Gastroesophageal sphincter (tissue), 4 donors: ENCODE results near the gene CLEC4M. TPM values are rescaled to one million over a fixed set of nuclear protein-coding genes. Genes with fewer than 3 reads are reported as not detected.
"Not testable (repeated sequence)": the region's sequence is repeated elsewhere in the genome, so short reads cannot be mapped to it uniquely, and the experiment has no call there.

Experiments
- ATAC-seq: fragments of 150-250 bp; one replicate; pipeline ENCODE4 v1.9.1; 2016; ENCODE audit warnings: mild to moderate bottlenecking, moderate library complexity
- H3K27ac ChIP-seq, 4 donors: fragments of 200-600 bp; sonication (generic) in 3 of 4; 1 replicate in 3 of 4; 2 replicates in 1 of 4; pipeline ENCODE4 v1.5.1; 2016 to 2019
- H3K27me3 ChIP-seq: fragments of 200-600 bp; sonication (generic); one replicate; pipeline ENCODE4 v1.5.1; 2019
- H3K36me3 ChIP-seq, 2 donors: fragments of 200-600 bp; sonication (generic); one replicate each; pipeline ENCODE4 v1.5.1; 2019; ENCODE audit warnings: control low read depth in 1 of 2
- H3K4me1 ChIP-seq, 3 donors: fragments of 200-600 bp; sonication (generic); 1 replicate in 2 of 3; 2 replicates in 1 of 3; pipeline ENCODE4 v1.5.1; 2016 to 2019; ENCODE audit warnings: control low read depth in 2 of 3
- H3K4me3 ChIP-seq, 2 donors: fragments of 200-600 bp; sonication (generic); one replicate each; pipeline ENCODE4 v1.5.1; 2019; ENCODE audit warnings: mild to moderate bottlenecking in 1 of 2, moderate library complexity in 1 of 2
- H3K9me3 ChIP-seq, 3 donors: fragments of 200-600 bp; sonication (generic); one replicate each; pipeline ENCODE4 v1.5.1; 2017 to 2019; ENCODE audit warnings: control low read depth in 2 of 3
- EP300 ChIP-seq: sonication (generic); formaldehyde crosslinking; IDR thresholded peaks from one replicate; pipeline ENCODE4 v1.6.1; 2017; ENCODE audit warnings: antibody characterized with exemption, mild to moderate bottlenecking
- POLR2A ChIP-seq, 2 donors: fragments of 450-650 bp; IDR thresholded peaks; one replicate each; pipeline ENCODE4 v1.6.1; 2017; ENCODE audit warnings: antibody characterized with exemption in 2 of 2, mild to moderate bottlenecking in 2 of 2, moderate library complexity in 1 of 2
- POLR2AphosphoS5 ChIP-seq: sonication (generic); formaldehyde crosslinking; IDR thresholded peaks from one replicate; pipeline ENCODE4 v1.6.1; 2017; ENCODE audit warnings: antibody characterized with exemption
- WGBS, 2 donors: methylation state at CpG; one replicate each; pipeline ENCODE4 v1.1.5; 2018; ENCODE audit warnings: low coverage in 1 of 2; 5-methylcytosine and 5-hydroxymethylcytosine counted together
- total RNA-seq, 4 donors: library from RNA; depleted of rRNA; stranded (reverse); fragments of >200 nt; gene quantifications; one replicate each; pipeline ENCODE4 v1.1.0, GENCODE V29; 2016
- TF ChIP-seq, protein P1 (sequence below), 4 experiments: fragments of 200-600 bp in 2 of 4; fragments of 450-650 bp in 2 of 4; sonication (generic) in 1 of 4; IDR thresholded peaks; one replicate each; pipeline ENCODE4 v1.5.1; 2017 to 2019; ENCODE audit warnings: antibody characterized with exemption in 4 of 4, mild to moderate bottlenecking in 2 of 4, moderate library complexity in 2 of 4

The CLEC4M gene
- total RNA-seq, 4 donors from 2014 or later: not detected

DNA sequence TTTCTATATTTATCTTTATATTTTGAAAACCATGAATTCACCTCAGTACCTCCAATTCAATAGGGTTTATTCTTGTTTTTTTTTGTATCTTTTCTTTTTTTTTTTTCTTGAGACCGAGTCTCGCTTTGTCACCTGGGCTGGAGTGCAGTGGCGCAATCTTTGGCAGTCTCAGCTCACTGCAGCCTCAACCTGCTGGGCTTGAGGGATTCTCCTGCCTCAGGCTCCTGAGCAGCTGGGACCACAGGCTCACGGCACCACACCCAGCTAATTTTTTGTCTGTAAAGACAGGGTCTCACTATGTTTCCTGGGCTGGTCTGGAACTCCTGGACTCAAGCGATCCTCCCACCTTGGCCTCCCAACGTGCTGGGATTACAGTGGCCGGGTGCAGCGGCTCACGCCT, 43.8 kb downstream of the CLEC4M start:
- TF ChIP-seq EP300 (no peak), POLR2AphosphoS5 (no peak), POLR2A (IDR thresholded peaks at IDR 0.05) (no peak)
- TF ChIP-seq, protein P1, sequence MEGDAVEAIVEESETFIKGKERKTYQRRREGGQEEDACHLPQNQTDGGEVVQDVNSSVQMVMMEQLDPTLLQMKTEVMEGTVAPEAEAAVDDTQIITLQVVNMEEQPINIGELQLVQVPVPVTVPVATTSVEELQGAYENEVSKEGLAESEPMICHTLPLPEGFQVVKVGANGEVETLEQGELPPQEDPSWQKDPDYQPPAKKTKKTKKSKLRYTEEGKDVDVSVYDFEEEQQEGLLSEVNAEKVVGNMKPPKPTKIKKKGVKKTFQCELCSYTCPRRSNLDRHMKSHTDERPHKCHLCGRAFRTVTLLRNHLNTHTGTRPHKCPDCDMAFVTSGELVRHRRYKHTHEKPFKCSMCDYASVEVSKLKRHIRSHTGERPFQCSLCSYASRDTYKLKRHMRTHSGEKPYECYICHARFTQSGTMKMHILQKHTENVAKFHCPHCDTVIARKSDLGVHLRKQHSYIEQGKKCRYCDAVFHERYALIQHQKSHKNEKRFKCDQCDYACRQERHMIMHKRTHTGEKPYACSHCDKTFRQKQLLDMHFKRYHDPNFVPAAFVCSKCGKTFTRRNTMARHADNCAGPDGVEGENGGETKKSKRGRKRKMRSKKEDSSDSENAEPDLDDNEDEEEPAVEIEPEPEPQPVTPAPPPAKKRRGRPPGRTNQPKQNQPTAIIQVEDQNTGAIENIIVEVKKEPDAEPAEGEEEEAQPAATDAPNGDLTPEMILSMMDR (IDR thresholded peaks at IDR 0.05): no peak
- 75 to 95% methylated on average over 3 to 4 of the region's 9 CpGs for WGBS, 2 donors
- no peak for ATAC-seq
- H3K4me1 ChIP-seq: no peaks in the 10 kb centered on the region
- H3K9me3 ChIP-seq: peaks cover 0 to 15% (median 2%) of the 10 kb centered on the region in 3 donors
- H3K27me3 ChIP-seq: peaks cover 81% of the 10 kb centered on the region
- no peak overlapping the region for H3K4me3 ChIP-seq
- H3K36me3 ChIP-seq: no peaks in the 10 kb centered on the region
- no peak overlapping the region for H3K27ac ChIP-seq

DNA sequence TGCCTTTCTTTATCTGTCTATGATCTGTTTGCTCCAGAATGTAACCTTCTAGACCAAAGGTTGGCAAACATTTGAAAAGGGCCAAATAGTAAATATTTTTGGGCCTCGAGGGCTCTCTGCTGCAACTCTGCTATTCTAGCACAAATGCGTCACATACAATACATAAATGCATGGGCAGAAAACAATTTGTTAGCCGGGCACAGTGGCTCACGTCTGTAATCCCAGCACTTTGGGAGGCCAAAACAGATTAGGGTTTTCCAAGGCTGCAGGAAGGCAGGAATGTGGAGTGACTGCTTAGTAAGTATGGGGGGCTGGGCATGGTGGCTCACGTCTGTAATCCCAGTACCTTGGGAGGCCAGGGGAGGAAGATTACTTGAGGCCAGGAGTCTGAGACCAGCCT, 45.1 kb downstream of the CLEC4M start:
- Histone ChIP-seq H3K4me1 (no peaks in the 10 kb centered on the region), H3K4me3 (no peak overlapping the region), H3K27me3 (peaks cover 69% of the 10 kb centered on the region), H3K27ac (no peak overlapping the region), H3K9me3 (peaks cover 0 to 25% (median 2%) of the 10 kb centered on the region in 3 donors), H3K36me3 (no peaks in the 10 kb centered on the region)
- ATAC-seq: no peak
- WGBS, 2 donors: 58 to 60% methylated on average over 4 to 5 of the region's 5 CpGs
- TF ChIP-seq EP300 (no peak), POLR2AphosphoS5 (no peak), POLR2A (IDR thresholded peaks at IDR 0.05) (no peak)
- TF ChIP-seq, protein P1 (IDR thresholded peaks at IDR 0.05): no peak

DNA sequence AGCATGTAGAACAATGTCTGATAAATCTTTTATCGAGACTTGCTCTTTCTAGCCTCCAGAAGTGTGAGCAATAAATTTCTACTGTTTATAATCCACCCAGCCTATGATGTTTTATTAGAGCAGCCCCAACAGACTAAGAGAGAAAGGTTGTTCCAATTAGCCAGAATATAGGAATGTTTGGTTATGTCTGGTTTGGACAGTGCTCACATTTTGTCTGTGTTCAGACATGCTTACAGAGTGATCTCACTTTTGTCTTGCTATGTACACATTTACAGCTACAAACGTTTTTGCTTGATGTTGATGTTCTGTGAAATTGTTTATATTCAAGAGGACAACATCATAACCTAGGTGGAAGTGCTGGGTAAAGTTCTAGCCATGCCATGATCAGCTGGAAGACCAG, 48.9 kb downstream of the CLEC4M start:
- Histone ChIP-seq H3K27ac (no peak overlapping the region), H3K4me3 (no peak overlapping the region), H3K27me3 (peaks cover 55% of the 10 kb centered on the region), H3K9me3 (peaks cover 0 to 37% (median 2%) of the 10 kb centered on the region in 3 donors), H3K4me1 (no peaks in the 10 kb centered on the region), H3K36me3 (no peaks in the 10 kb centered on the region)
- TF ChIP-seq EP300 (no peak), POLR2A (IDR thresholded peaks at IDR 0.05) (no peak), POLR2AphosphoS5 (no peak)
- TF ChIP-seq, protein P1 (IDR thresholded peaks at IDR 0.05): no peak
- 49 to 50% methylated on average over 2 of the region's 2 CpGs for WGBS, 2 donors
- no peak for ATAC-seq

DNA sequence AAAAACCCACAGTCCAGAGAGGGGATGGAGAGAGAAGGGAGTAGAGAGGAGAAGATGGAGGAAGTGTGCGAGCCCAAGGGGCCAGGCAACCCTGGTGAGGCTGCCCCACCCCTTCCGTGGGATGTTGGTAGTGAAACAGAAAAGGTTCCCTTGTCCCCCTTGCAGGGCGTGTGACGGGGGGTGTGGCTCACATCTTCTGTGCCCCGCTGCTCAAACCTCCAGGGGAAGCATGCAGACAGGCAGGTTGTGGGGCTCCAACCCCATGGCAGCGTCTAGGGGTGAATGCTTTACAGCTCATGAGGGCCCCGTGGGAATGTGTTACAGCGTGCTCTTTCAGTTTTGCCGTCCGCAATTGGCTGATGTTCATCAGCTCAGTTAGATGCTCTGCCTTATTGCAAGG, 52.3 kb downstream of the CLEC4M start:
- Histone ChIP-seq H3K4me1 (no peaks in the 10 kb centered on the region), H3K4me3 (no peak overlapping the region), H3K27ac (no peak overlapping the region), H3K27me3 (peaks cover 49% of the 10 kb centered on the region), H3K36me3 (no peaks in the 10 kb centered on the region), H3K9me3 (peaks cover 0 to 59% (median 2%) of the 10 kb centered on the region in 3 donors)
- no peak for ATAC-seq
- TF ChIP-seq, protein P1 (IDR thresholded peaks at IDR 0.05): no peak
- TF ChIP-seq EP300 (no peak), POLR2A (IDR thresholded peaks at IDR 0.05) (no peak), POLR2AphosphoS5 (no peak)
- 63 to 75% methylated on average over 2 to 10 of the region's 10 CpGs for WGBS, 2 donors

DNA sequence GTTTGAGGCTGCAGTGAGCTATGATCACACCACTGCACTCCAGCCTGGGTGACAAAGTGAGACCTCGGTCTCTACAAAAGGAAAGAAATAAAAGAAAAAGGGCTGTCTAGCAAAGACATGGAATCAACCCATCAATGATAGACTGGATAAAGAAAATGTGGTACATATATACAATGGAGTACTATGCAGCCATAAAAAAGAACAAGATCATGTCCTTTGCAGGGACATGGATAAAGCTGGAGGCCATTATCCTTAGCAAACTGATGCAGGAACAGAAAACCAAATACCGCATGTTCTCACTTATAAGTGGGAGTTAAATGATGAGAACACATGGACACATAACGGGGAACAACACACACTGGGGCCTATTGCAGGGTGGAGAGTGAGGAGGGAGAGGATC, 53.0 kb downstream of the CLEC4M start:
- not testable (repeated sequence) for H3K4me1 ChIP-seq, ATAC-seq, H3K36me3 ChIP-seq, H3K4me3 ChIP-seq, H3K27ac ChIP-seq
- WGBS, 2 donors: 88 to 100% methylated on average over 2 to 3 of the region's 3 CpGs
- peaks cover 50% of the 10 kb centered on the region for H3K27me3 ChIP-seq
- H3K9me3 ChIP-seq: peaks cover 0 to 53% (median 2%) of the 10 kb centered on the region in 3 donors
